ENCODE results near the gene PPP6R1.

PPP6R1 gene

DNA sequence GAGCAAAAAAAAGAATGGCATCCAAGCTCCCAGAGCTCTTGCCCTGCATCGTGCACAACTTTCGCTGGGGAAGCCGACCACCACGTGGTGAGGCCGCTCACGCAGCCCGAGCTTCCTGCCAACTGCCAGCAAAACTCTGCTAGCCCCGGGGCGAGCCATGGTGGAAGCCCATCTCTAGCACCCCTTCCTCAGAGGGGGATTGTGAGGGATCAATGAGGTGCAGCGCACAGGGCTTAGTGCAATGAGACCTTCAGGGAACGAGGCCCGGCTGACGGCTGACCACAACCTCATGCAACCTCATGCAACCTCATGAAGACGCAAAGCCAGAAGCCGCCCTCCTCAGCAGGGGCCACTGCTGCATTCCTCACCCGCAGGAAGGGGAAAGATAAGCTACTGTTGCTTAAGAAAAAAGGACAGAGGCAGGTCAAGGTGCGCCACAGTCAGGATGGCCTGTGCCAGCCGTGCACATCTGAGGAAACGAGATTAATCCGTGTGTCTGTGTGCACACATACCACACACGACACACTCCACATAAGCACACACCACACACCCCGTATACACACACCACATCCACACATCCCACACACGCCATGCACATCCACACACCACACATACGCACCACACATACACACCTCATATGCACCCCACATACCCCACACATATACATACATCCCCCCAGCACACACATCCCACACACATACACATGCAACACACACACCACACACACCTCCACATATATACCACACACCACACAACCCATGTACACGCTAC is 11.5 kb upstream of the PPP6R1 start:
- Histone ChIP-seq H3K36me3 (ENCODE audit: insufficient read depth) (no peaks in the 10 kb centered on the region), H2AFZ (ENCODE audit: low read depth) (no peak overlapping the region), H4K20me1 (ENCODE audit: insufficient read depth) (no peaks in the 10 kb centered on the region), H3K4me2 (no peak overlapping the region), H3K4me1 (ENCODE audit: low read depth, poor library complexity, severe bottlenecking) (no peaks in the 10 kb centered on the region), H3K79me2 (ENCODE audit: insufficient read depth, low read depth) (no peaks in the 10 kb centered on the region; the same call in 1 of the 2 replicates), H3K4me3 (IDR thresholded peaks at IDR 0.05; ENCODE audit: insufficient read depth, low read depth, low read length) (no peak overlapping the region), H3K27ac (no peak overlapping the region), H3K27me3 (ENCODE audit: insufficient read depth, low read depth) (no peaks in the 10 kb centered on the region), H3K9ac (no peak overlapping the region)
- TF ChIP-seq, protein P1, sequence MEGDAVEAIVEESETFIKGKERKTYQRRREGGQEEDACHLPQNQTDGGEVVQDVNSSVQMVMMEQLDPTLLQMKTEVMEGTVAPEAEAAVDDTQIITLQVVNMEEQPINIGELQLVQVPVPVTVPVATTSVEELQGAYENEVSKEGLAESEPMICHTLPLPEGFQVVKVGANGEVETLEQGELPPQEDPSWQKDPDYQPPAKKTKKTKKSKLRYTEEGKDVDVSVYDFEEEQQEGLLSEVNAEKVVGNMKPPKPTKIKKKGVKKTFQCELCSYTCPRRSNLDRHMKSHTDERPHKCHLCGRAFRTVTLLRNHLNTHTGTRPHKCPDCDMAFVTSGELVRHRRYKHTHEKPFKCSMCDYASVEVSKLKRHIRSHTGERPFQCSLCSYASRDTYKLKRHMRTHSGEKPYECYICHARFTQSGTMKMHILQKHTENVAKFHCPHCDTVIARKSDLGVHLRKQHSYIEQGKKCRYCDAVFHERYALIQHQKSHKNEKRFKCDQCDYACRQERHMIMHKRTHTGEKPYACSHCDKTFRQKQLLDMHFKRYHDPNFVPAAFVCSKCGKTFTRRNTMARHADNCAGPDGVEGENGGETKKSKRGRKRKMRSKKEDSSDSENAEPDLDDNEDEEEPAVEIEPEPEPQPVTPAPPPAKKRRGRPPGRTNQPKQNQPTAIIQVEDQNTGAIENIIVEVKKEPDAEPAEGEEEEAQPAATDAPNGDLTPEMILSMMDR (conservative IDR thresholded peaks at IDR 0.05; ENCODE audit: low read depth, low read length) = no peak

DNA sequence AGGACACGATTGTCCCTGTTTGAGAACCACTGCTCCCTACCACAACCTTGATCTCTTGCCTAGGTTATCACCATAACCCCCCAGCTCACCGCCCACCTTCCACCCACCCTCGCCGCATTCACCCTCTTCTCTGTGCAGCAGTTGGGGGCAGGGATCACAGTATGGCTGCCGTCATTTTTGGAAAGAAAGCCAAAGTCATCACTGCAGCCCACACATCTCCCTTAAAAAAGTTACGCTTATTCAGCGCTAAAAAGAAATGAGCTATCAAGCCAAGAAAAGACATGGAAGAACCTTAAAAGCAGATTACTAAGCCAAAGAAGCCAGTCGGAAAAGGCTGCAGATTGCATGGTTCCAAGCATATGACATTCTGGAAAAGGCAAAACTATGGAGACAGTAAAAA is 10.5 kb upstream of the PPP6R1 start:
- Histone ChIP-seq H2AFZ (ENCODE audit: low read depth) (no peak overlapping the region), H3K9ac (no peak overlapping the region), H3K79me2 (ENCODE audit: insufficient read depth, low read depth) (no peaks in the 10 kb centered on the region; the same call in 1 of the 2 replicates), H3K4me2 (no peak overlapping the region), H3K36me3 (ENCODE audit: insufficient read depth) (no peaks in the 10 kb centered on the region), H3K4me3 (IDR thresholded peaks at IDR 0.05; ENCODE audit: insufficient read depth, low read depth, low read length) (no peak overlapping the region), H3K4me1 (ENCODE audit: low read depth, poor library complexity, severe bottlenecking) (no peaks in the 10 kb centered on the region), H3K27ac (no peak overlapping the region), H3K27me3 (ENCODE audit: insufficient read depth, low read depth) (no peaks in the 10 kb centered on the region), H4K20me1 (ENCODE audit: insufficient read depth) (no peaks in the 10 kb centered on the region)
- TF ChIP-seq, protein P1 (conservative IDR thresholded peaks at IDR 0.05; ENCODE audit: low read depth, low read length) = no peak

DNA sequence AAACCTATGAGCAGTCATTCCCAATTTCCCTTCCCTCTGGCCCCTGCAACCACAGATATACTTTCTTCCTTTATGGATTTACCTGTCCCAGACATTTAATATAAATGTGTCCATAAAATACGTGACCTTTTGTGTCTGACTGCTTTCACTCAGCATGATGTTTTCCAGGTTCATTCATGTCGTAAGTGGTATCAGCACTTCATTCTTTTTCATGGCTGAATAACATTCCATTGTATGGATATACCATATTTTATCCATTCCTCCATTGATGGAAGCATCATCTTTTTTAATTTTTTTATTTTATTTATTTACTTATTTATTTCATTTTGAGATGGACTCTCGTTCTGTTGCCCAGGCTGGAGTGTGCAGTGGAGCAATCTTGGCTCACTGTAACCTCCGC is 8.0 kb upstream of the PPP6R1 start:
- no peaks in the 10 kb centered on the region for H3K4me1 ChIP-seq (ENCODE audit: low read depth, poor library complexity, severe bottlenecking)
- H3K9ac ChIP-seq = no peak overlapping the region
- no peak overlapping the region for H2AFZ ChIP-seq (ENCODE audit: low read depth)
- H3K36me3 ChIP-seq (ENCODE audit: insufficient read depth) = no peaks in the 10 kb centered on the region
- H3K4me3 ChIP-seq (IDR thresholded peaks at IDR 0.05; ENCODE audit: insufficient read depth, low read depth, low read length) = no peak overlapping the region
- H3K27me3 ChIP-seq (ENCODE audit: insufficient read depth, low read depth) = no peaks in the 10 kb centered on the region
- TF ChIP-seq, protein P1 (conservative IDR thresholded peaks at IDR 0.05; ENCODE audit: low read depth, low read length) = no peak
- no peak overlapping the region for H3K27ac ChIP-seq
- no peaks in the 10 kb centered on the region; the same call in 1 of the 2 replicates for H3K79me2 ChIP-seq (ENCODE audit: insufficient read depth, low read depth)
- no peaks in the 10 kb centered on the region for H4K20me1 ChIP-seq (ENCODE audit: insufficient read depth)
- no peak overlapping the region for H3K4me2 ChIP-seq

DNA sequence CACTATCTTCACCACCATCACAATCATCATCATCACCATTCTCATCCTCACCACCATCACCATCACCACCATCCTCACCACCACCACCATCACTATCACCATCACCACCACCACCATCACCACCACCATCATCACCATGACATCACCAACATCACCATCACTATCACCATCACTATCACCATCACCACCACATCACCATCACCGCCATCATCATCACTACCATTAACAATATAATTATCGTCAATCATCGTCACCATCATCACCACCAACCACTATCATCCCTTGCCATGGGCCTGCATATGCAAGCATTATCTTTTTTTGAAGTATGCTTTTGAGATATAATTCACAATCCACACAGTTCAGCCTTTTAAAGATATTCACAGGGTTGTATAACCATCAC is 7.6 kb upstream of the PPP6R1 start:
- no peaks in the 10 kb centered on the region for H3K4me1 ChIP-seq (ENCODE audit: low read depth, poor library complexity, severe bottlenecking)
- H3K36me3 ChIP-seq (ENCODE audit: insufficient read depth) = no peaks in the 10 kb centered on the region
- TF ChIP-seq, protein P1 (conservative IDR thresholded peaks at IDR 0.05; ENCODE audit: low read depth, low read length) = no peak
- no peaks in the 10 kb centered on the region for H4K20me1 ChIP-seq (ENCODE audit: insufficient read depth)
- no peak overlapping the region for H3K4me3 ChIP-seq (IDR thresholded peaks at IDR 0.05; ENCODE audit: insufficient read depth, low read depth, low read length)
- no peak overlapping the region for H3K9ac ChIP-seq
- no peaks in the 10 kb centered on the region for H3K27me3 ChIP-seq (ENCODE audit: insufficient read depth, low read depth)
- H2AFZ ChIP-seq (ENCODE audit: low read depth) = no peak overlapping the region
- H3K27ac ChIP-seq = no peak overlapping the region
- H3K79me2 ChIP-seq (ENCODE audit: insufficient read depth, low read depth) = no peaks in the 10 kb centered on the region; the same call in 1 of the 2 replicates
- no peak overlapping the region for H3K4me2 ChIP-seq

Measured in KMS-11 (cell line).